Ovary (tissue), 9 donors: ENCODE measurements around the gene COP1. TPM values are rescaled to one million over a fixed set of nuclear protein-coding genes. Genes with fewer than 3 reads are reported as not detected.
"Not testable (repeated sequence)": the region's sequence is repeated elsewhere in the genome, so short reads cannot be mapped to it uniquely, and the experiment has no call there.

Source experiments
- DNase-seq, 5 donors: peaks; one replicate each; pipeline ENCODE4 v3.0.0-alpha.2; 2019 to 2020
- H3K27ac ChIP-seq, 2 donors: fragments of 200-600 bp; one replicate each; pipeline versions ENCODE4 v1.5.1 to v1.8.0; 2019 to 2022
- H3K27me3 ChIP-seq: fragments of 200-600 bp; one replicate; pipeline ENCODE4 v1.8.0; 2022
- H3K36me3 ChIP-seq: fragments of 200-600 bp; sonication (generic); one replicate; pipeline ENCODE4 v1.5.1; 2019
- H3K4me1 ChIP-seq: one replicate; pipeline ENCODE4 v1.8.1; 2013; ENCODE audit warnings: mild to moderate bottlenecking, moderate library complexity; ENCODE audit not compliant: insufficient read depth
- H3K4me3 ChIP-seq: fragments of 200-600 bp; sonication (generic); one replicate; pipeline ENCODE4 v1.5.1; 2017
- H3K9me3 ChIP-seq, 2 donors: fragments of 200-600 bp in 1 of 2; sonication (generic) in 1 of 2; one replicate each; pipeline versions ENCODE4 v1.5.1 to v1.8.1; 2013 to 2019; ENCODE audit warnings: mild to moderate bottlenecking in 1 of 2, moderate library complexity in 1 of 2
- EP300 ChIP-seq: sonication (generic); formaldehyde crosslinking; IDR thresholded peaks from one replicate; pipeline ENCODE4 v1.6.1; 2017; ENCODE audit warnings: antibody characterized with exemption
- POLR2A ChIP-seq: fragments of 450-650 bp; IDR thresholded peaks from one replicate; pipeline ENCODE4 v1.6.1; 2017; ENCODE audit warnings: antibody characterized with exemption, mild to moderate bottlenecking, moderate library complexity
- WGBS, 3 donors: extraction: QIAGEN DNeasy Blood & Tissue Kit in 1 of 3; methylation state at CpG; one replicate each; pipeline versions ENCODE4 v1.1.5 to v1.1.7; 2013 to 2017; 5-methylcytosine and 5-hydroxymethylcytosine counted together
- intact Hi-C, 4 donors: fragments of 100-400 bp; cut with DNase I; formaldehyde crosslinking; loops; one replicate each; pipeline versions ENCODE4 v1.11.0 to v1.15.1; 2022 to 2023
- polyA plus RNA-seq, 2 donors: library from polyadenylated mRNA; stranded (reverse); fragments of 200-250 nt in 1 of 2; fragments of 350-450 nt in 1 of 2; fragmentation: Illumina TruSeq in 1 of 2; extraction: RNeasy Lipid Tissue Mini Kit (QIAGEN cat#74804) in 1 of 2; gene quantifications; one replicate each; pipeline ENCODE4 v1.2.3, GENCODE V29; 2013 to 2014
- total RNA-seq, 7 donors: library from RNA; depleted of rRNA in 2 of 7; stranded (reverse); fragments of >200 nt in 2 of 7; fragmentation: NEBNext Ultra II Directional in 3 of 7; extraction: Animal tissue kit (Norgen Biotek cat#: 25700) in 3 of 7; gene quantifications; one replicate each; pipeline versions ENCODE4 v1.1.0 to v1.2.4, GENCODE V29; 2016 to 2023
- TF ChIP-seq, protein P1 (sequence below), 3 donors: fragments of 450-650 bp in 2 of 3; fragments of 200-600 bp in 1 of 3; IDR thresholded peaks; one replicate each; pipeline versions ENCODE4 v1.5.1 to v1.8.0; 2016 to 2022; ENCODE audit warnings: antibody characterized with exemption in 3 of 3, mild to moderate bottlenecking in 1 of 3
- donor health status: DM: no; HTN: no; CAD: no; lungs with moderate emphysema.
- donor health status: DM: no; HTN: no; CAD: no.
- donor health status: Bipolar disorder and iron deficiency.
- donor health status: DM: yes; HTN: yes; CAD: no.
- donor health status: DM: no; HTN: no; CAD: no.
- donor health status: DM: yes; HTN: yes; CAD: no.

COP1 gene
- total and polyA plus RNA-seq, 9 donors = 20.4 to 46.1 (median 29.0) TPM

DNA sequence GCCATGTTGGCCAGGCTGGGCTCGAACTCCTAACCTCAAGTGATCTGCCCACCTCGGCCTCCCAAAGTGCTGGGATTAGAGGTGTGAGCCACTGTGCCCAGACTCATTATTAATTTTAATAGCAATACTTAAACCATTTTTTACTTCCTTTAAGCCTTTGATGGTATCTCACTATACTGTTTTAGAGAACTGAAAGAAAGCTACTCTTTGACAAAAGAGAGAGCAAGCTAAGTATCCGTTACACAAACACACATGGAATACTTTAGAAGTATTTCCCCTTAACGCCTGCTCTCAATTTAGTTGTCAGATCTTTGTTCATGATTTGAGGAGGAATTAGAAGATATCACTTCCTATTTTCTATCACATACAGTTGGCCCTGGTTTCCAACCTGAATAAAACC is 189.4 kb downstream of the COP1 start:
- TF ChIP-seq, protein P1, sequence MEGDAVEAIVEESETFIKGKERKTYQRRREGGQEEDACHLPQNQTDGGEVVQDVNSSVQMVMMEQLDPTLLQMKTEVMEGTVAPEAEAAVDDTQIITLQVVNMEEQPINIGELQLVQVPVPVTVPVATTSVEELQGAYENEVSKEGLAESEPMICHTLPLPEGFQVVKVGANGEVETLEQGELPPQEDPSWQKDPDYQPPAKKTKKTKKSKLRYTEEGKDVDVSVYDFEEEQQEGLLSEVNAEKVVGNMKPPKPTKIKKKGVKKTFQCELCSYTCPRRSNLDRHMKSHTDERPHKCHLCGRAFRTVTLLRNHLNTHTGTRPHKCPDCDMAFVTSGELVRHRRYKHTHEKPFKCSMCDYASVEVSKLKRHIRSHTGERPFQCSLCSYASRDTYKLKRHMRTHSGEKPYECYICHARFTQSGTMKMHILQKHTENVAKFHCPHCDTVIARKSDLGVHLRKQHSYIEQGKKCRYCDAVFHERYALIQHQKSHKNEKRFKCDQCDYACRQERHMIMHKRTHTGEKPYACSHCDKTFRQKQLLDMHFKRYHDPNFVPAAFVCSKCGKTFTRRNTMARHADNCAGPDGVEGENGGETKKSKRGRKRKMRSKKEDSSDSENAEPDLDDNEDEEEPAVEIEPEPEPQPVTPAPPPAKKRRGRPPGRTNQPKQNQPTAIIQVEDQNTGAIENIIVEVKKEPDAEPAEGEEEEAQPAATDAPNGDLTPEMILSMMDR (IDR thresholded peaks at IDR 0.05) = no peak
- TF ChIP-seq POLR2A = no peak
- no peak for TF ChIP-seq EP300
- H3K27me3 ChIP-seq = no peaks in the 10 kb centered on the region
- H3K9me3 ChIP-seq = no peaks in the 10 kb centered on the region
- no peak for DNase-seq
- 93 to 97% (median 95%) methylated on average over 4 of the region's 4 CpGs for WGBS, 3 donors
- H3K27ac ChIP-seq = no peak overlapping the region
- H3K4me3 ChIP-seq = no peak overlapping the region
- intact Hi-C loops = no loop called here
- no peaks in the 10 kb centered on the region for H3K36me3 ChIP-seq
- no peaks in the 10 kb centered on the region for H3K4me1 ChIP-seq

GRCh38 chr1:176009951-176010350 is 197.1 kb downstream of the COP1 start:
- intact Hi-C loops = no loop called here
- TF ChIP-seq, protein P1 (IDR thresholded peaks at IDR 0.05) = no peak
- no peak for TF ChIP-seq EP300
- no peak for TF ChIP-seq POLR2A

DNA sequence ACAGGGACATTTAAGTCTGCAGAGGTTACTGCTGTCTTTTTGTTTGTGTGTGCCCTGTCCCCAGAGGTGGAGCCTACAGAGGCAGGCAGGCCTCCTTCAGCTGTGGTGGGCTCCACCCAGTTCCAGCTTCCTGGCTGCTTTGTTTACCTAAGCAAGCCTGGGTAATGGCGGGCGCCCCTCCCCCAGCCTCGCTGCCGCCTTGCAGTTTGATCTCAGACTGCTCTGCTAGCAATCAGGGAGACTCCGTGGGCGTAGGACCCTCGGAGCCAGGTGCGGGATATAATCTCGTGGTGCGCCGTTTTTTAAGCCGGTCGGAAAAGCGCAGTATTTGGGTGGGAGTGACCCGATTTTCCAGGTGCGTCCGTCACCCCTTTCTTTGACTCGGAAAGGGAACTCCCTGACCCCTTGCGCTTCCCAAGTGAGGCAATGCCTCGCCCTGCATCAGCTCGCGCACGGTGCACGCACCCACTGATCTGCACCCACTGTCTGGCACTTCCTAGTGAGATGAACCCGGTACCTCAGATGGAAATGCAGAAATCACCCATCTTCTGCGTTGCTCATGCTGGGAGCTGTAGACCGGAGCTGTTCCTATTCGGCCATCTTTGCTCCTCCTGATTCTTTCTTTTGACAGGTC is 199.2 kb downstream of the COP1 start:
- 97 to 98% (median 98%) methylated on average over 28 of the region's 28 CpGs for WGBS, 3 donors
- H3K4me1 ChIP-seq, intact Hi-C loops, DNase-seq, H3K27ac ChIP-seq, H3K4me3 ChIP-seq, H3K27me3 ChIP-seq, H3K9me3 ChIP-seq, H3K36me3 ChIP-seq: not testable (repeated sequence)

More at GRCh38 chr1:176009951-176010350, 197.1 kb downstream of the COP1 start:
- H3K9me3 ChIP-seq = no peaks in the 10 kb centered on the region
- H3K27me3 ChIP-seq = no peaks in the 10 kb centered on the region
- no peaks in the 10 kb centered on the region for H3K4me1 ChIP-seq
- H3K4me3 ChIP-seq = no peak overlapping the region
- no peaks in the 10 kb centered on the region for H3K36me3 ChIP-seq
- no peak overlapping the region for H3K27ac ChIP-seq
- 97 to 100% (median 98%) methylated on average over 2 of the region's 2 CpGs for WGBS, 3 donors
- DNase-seq = no peak

DNA sequence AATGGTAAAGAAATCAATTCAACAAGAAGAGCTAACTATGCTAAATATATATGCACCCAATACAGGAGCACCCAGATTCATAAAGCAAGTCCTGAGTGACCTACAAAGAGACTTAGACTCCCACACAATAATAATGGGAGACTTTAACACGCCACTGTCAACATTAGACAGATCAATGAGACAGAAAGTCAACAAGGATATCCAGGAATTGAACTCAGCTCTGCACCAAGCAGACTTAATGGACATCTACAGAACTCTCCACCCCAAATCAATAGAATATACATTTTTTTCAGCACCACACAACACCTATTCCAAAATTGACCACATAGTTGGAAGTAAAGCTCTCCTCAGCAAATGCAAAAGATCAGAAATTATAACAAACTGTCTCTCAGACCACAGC is 212.4 kb downstream of the COP1 start:
- H3K36me3 ChIP-seq, DNase-seq, H3K4me1 ChIP-seq, H3K27me3 ChIP-seq, H3K4me3 ChIP-seq, intact Hi-C loops, H3K9me3 ChIP-seq, H3K27ac ChIP-seq: not testable (repeated sequence)
- WGBS, 3 donors = 100% methylated on average over 1 of the region's 1 CpG

DNA sequence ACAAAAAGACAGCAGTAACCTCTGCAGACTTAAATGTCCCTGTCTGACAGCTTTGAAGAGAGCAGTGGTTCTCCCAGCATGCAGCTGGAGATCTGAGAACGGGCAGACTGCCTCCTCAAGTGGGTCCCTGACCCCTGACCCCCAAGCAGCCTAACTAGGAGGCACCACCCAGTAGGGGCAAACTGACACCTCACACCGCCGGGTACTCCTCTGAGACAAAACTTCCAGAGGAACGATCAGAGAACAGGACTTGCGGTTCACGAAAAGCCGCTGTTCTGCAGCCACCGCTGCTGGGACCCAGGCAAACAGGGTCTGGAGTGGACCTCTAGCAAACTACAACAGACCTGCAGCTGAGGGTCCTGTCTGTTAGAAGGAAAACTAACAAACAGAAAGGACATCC is 214.3 kb downstream of the COP1 start:
- H3K27me3 ChIP-seq, DNase-seq, H3K36me3 ChIP-seq, intact Hi-C loops, H3K9me3 ChIP-seq, H3K27ac ChIP-seq, H3K4me3 ChIP-seq, H3K4me1 ChIP-seq: not testable (repeated sequence)
- 90 to 96% (median 95%) methylated on average over 8 of the region's 8 CpGs for WGBS, 3 donors

GRCh38 chr1:175992202-175992601 is 214.9 kb downstream of the COP1 start:
- intact Hi-C loops, H3K36me3 ChIP-seq, H3K27ac ChIP-seq, H3K9me3 ChIP-seq, H3K27me3 ChIP-seq, DNase-seq, H3K4me1 ChIP-seq, H3K4me3 ChIP-seq: not testable (repeated sequence)
- 88 to 91% (median 90%) methylated on average over 14 of the region's 14 CpGs for WGBS, 3 donors
